ENCODE measurements around the gene ZNF778.
"Not testable (repeated sequence)": the region's sequence is repeated elsewhere in the genome, so short reads cannot be mapped to it uniquely, and the experiment has no call there.

ZNF778 gene

GRCh38 chr16:89257757-89258465 lies 40.4 kb downstream of the ZNF778 start:
- no peak for DNase-seq

DNA sequence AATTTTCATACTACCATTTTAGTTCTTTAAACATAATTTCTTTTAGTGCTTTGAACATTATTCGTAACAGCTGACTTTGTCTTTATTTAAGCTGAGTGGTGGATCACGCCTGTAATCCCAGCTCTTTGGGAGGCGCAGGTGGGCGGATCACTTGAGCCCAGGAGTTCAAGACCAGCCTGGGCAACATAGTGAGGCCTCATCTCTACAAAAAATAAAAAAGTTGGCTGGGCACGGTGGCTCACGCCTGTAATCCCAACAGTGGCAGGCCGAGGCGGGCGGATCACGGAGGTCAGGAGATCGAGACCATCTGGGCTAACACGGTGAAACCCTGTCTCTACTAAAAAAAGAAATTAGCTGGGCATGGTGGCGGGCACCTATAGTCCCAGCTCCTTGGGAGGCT lies 42.4 kb downstream of the ZNF778 start:
- not testable (repeated sequence) for DNase-seq

DNA sequence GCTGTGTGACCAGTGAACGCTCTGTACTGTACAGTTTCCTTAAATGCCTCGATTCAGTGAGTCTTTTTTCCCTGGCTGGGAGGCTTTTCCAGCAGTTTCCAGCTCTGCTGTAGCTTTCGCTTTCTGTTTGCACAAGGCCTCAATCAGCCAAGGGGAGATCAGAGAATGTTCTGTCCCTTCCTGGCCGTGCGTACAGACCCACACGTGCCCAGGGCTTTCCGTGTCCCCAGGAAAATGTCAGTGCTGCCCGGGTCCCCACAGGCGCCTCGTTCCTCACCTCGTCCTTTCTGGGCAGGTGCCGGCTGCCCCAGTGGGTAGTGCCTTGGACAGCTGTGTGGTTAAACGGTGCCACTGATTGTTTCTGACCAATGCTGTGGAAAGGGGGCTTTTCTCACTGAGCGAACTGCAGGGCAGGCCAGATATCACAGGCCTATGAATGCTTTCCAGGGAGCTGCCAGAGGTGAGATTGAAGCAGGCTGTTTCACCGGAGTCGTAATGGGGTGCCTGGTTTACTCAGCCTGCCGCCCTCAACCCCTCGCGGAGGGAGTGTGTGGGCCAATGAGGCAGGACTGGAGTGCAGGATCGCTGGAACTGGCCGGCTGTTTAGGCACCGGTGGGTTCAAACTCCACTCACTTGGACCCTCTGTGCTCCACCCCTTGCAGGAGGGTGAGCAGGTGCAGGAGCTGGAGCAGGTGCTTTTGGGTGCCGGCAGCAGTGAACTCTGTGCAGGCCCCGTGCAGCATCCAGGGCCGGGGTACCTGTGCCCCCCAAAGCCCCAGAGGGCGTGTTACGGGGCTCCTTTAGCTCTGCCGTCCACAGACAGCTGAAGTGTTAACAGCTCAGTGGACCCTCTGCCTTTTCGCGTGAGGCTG lies 44.4 kb downstream of the ZNF778 start:
- peak; percentile 11 to 15 for DNase-seq

GRCh38 chr16:89264800-89265550 lies 47.5 kb downstream of the ZNF778 start:
- no peak for DNase-seq

DNA sequence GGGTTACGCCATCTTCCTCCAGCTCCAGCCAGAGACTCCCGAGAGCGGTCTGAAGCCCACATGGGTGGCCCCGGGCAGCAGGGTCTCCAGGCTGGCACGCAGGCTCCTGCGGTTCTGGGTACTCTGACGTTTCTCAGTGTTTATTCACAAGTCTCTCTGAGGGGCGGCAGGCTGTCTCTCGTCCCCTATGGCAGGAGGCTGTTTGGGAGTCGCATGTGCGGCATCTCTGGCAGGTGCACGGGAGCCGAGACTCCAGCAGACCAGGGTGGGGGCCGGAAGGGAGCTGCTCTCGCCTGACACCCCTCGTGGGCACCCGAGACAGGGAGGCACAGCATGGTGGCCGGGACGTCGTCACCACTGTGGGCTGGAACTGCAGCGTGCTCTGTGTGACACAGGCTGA lies 48.1 kb downstream of the ZNF778 start:
- DNase-seq: no peak

DNA sequence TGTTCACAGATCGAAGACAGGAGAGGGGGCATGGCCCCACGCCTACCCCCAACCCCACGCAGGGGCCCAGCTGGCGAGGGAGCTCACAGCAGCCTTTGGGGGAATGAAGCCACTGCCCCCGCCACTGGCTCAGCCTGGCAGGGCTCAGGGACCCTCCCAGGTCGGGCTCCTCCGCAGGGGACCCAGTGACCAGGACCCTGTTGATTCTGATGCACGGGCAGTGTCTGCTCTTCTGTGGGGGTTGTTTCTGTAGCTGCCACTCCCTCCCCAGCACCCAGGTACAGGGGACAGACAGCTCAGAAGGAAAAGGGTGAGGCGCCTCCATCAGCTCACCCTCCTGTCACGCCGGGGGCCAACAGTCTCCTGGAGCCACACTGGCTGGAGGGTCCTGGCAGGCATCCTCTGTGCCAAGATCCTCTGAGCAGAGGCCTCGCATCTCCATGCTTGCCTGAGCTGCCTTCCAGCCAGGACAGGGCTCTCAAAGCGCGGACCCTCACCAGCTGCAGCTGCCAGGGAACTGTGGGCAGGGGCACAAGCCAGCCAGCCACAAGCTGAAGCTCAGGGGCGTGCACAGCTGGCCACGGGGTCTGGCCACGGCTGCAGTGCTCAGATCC lies 49.1 kb downstream of the ZNF778 start:
- no peak for DNase-seq

GRCh38 chr16:89267746-89268145 lies 50.2 kb downstream of the ZNF778 start:
- not testable (repeated sequence) for DNase-seq

- DNase-seq: no peak
Measured at GRCh38 chr16:89268585-89268984, 51.1 kb downstream of the ZNF778 start.

- DNase-seq: no peak
Measured at GRCh38 chr16:89268987-89269735, 51.7 kb downstream of the ZNF778 start.

DNA sequence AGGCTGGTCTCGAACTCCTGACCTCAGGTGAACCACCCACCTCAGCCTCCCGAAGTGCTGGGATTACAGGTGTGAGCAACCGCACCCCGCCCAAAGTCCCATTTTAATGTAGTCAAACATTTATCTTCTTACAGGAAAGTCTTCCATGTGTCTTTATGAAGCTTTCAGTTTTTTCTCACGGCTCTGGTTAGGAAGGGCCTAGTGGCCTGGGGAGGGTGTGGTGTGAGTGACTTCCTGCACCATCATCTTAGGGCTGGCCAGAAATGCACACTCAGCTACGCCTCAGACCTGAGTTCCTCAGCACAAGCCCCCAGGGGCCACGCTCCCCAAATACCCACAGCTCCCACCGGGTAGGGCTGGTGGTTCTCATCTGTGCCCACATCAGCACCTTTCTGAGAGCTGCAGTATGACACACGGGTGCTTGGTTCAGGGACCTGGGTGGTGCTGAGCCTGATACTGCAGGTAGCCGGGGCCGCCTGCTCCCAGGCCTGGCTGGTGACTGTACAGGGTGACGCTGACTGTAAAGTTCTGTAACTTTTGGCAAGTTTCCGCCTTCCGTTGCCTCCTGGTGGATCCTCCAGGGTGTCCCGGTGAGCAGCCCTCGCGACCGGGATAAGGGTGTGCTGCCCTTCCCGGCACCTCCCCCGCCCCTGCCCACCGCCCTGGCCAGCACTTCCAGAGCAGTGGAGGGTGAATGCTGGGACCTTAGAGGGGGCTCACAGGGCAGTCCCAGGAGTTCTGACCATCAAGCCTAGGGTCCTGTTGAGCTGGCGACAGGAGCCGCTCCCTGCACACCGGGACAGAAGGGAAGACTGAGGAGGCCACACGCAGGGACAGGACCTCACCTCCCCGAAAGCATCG lies 52.5 kb downstream of the ZNF778 start:
- DNase-seq: no peak

DNA sequence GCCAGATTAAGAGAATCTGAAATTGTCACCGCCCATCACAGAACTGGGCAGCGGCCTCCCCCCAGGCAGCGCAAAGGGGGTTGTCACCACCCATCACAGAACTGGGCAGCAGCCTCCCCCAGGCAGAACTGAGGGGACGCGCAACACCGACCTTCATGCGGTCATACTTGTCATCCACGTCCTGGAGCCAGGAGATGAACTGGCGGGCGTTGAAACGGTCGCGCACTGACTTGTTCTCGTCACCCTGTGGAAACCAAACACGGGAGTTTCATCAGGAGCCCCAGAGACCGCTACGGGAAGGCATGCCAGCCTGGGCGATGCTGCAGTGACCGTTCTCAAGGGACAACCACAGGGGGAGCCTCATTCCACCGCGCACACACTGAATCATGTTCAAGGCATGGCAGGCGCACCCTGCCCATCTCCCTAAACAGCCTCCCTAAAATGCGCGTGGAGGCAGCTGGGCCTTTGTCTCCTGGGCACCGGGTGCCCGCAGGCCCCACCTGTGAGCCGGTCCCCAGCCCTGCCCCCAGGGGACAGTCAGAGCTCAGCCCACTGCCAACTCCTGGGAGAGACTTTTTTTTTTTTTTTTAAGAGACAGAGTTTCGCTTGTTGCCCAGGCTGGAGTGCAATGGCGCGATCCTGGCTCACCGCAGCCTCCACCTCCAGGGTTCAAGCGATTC lies 53.3 kb downstream of the ZNF778 start:
- DNase-seq: no peak

DNA sequence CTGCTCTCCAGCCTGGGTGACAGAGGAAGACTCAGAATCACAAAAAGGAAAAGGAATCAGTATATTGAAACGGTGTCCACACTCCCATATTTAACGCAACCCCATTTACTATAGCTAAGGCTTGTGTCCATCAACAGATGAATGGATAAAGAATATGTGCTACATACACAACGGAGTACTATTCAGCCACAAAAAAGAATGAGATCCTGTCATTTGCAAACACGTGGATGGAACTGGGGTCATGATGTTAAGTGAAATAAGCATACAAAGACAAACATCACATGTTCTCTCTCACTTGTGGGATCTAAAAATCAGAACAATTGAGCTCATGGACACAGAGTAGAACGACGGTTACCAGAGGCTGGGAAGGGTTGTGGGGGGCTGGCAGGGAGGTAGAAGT lies 55.1 kb downstream of the ZNF778 start:
- no peak for DNase-seq

GRCh38 chr16:89273741-89274472 lies 56.4 kb downstream of the ZNF778 start:
- DNase-seq: no peak

DNA sequence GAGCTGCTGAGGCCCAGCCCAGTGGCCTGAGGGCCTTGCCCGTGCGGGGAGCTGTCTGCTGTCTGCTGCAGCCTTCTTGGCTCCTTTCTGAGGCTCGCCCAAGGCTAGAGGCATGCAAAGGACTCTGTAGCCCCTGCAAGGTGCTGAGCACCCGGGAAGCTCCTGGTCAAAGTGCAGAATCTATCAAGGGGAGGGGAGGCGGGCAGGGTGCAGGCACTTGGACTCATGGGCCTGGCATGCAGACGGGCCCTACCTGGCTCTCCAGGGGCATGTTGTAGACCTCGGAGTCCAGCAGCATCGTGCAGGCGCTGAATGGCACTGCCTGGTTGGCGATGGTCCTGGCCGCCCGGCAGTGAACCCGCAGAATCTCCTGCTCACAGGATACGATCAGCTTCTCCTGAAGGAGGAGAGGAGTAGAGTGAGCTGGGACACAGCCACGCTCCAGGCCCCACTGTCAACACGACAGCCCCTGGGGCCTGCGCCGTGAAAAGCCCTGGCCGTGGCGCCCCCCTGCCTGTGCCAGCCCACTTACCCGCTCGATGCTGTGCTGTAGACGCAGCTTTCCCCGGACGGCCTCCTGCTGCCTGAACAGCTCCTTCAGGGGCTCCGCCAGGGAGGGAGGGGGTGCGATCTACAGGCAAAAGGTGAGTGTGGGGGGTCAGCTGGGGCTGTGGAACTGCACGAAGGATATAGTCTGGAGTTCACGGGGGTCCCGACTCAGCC lies 57.2 kb downstream of the ZNF778 start:
- DNase-seq: no peak

GRCh38 chr16:89275284-89275584 lies 57.7 kb downstream of the ZNF778 start:
- no peak for DNase-seq

- DNase-seq: no peak
Measured at GRCh38 chr16:89275837-89276720, 58.6 kb downstream of the ZNF778 start.

DNA sequence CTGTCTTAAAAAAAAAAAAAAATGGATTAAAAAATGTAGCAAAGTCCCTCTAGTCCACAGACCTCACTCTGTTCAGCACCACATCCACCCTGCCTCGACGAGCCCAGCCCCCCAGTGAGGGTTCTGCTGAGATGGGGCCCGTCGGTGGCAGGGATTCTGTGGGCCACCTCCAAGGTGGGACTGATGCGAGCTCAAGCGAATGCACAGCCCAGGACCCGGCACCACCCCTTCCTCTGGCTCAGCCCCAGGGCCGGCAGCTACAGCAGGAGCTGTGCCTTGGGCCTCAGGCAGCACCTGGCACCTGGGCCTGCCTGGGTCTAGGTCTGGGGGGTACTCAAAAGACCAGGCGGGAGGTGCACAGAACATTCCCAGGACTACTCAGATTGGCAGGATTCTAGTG lies 59.5 kb downstream of the ZNF778 start:
- DNase-seq: no peak

GRCh38 chr16:89277641-89278341 lies 60.3 kb downstream of the ZNF778 start:
- DNase-seq: no peak
